AG04449 (cell line): Measurements from ENCODE around the gene CHST11.

Experiments
- CTCF ChIA-PET: fragments of 350-600 bp; formaldehyde crosslinking; extraction: SDS; loops from one replicate; lab custom pipeline; 2021; ENCODE audit warnings: antibody characterized with exemption; lab: Yijun Ruan, JAX
- POLR2A ChIA-PET: fragments of 400-600, 350-600 bp; formaldehyde crosslinking; extraction: SDS; loops from one replicate; lab custom pipeline; 2020; ENCODE audit warnings: antibody characterized with exemption, inconsistent platforms; lab: Yijun Ruan, JAX
- DNase-seq: peaks from one replicate; pipeline ENCODE4 v3.0.0-alpha.2; 2010; ENCODE audit warnings: low read depth, low spot score
- H3K4me3 ChIP-seq: 2 replicates; pipeline ENCODE4 v1.5.1; 2011; ENCODE audit warnings: low read depth, mild to moderate bottlenecking, control low read depth, low read length
- TF ChIP-seq, protein P1 (sequence below): IDR thresholded peaks from one replicate; pipeline ENCODE4 v1.5.1; 2011; ENCODE audit warnings: mild to moderate bottlenecking, moderate library complexity, low read length, control low read depth, inconsistent platforms; ENCODE audit not compliant: insufficient read depth; ENCODE audit errors: missing control alignments

The CHST11 gene

DNA sequence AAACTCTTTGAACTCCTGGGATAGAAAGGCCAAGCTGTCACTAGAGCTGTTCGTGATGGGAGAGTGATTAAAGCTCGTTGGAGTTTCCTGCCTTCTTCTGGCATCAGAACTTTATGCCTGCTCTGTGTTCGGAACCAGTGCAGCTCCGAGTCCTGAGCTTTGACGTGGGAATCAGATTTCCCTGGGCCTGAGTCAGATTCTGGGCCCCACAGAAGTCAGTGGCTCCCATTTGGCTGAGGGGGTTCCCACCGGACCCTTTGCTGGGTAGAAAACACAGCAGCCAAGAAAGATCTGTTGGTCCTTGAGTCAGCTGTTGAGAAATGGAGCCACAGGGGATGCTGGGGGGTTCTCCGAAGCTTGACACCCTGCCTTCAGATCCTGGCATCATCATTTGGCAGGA, 238.0 kb downstream of the CHST11 start:
- H3K4me3 ChIP-seq, result no peak overlapping the region
- TF ChIP-seq, protein P1, sequence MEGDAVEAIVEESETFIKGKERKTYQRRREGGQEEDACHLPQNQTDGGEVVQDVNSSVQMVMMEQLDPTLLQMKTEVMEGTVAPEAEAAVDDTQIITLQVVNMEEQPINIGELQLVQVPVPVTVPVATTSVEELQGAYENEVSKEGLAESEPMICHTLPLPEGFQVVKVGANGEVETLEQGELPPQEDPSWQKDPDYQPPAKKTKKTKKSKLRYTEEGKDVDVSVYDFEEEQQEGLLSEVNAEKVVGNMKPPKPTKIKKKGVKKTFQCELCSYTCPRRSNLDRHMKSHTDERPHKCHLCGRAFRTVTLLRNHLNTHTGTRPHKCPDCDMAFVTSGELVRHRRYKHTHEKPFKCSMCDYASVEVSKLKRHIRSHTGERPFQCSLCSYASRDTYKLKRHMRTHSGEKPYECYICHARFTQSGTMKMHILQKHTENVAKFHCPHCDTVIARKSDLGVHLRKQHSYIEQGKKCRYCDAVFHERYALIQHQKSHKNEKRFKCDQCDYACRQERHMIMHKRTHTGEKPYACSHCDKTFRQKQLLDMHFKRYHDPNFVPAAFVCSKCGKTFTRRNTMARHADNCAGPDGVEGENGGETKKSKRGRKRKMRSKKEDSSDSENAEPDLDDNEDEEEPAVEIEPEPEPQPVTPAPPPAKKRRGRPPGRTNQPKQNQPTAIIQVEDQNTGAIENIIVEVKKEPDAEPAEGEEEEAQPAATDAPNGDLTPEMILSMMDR, result no peak
- POLR2A ChIA-PET, result no interaction called here
- CTCF ChIA-PET, result interaction anchor here (1.5 to 2.0 kb wide), 3 partner anchors 10 to 313 kb away, joined by 4 to 7 read pairs (median 6); no protein-coding TSS in a partner anchor
- no peak for DNase-seq

DNA sequence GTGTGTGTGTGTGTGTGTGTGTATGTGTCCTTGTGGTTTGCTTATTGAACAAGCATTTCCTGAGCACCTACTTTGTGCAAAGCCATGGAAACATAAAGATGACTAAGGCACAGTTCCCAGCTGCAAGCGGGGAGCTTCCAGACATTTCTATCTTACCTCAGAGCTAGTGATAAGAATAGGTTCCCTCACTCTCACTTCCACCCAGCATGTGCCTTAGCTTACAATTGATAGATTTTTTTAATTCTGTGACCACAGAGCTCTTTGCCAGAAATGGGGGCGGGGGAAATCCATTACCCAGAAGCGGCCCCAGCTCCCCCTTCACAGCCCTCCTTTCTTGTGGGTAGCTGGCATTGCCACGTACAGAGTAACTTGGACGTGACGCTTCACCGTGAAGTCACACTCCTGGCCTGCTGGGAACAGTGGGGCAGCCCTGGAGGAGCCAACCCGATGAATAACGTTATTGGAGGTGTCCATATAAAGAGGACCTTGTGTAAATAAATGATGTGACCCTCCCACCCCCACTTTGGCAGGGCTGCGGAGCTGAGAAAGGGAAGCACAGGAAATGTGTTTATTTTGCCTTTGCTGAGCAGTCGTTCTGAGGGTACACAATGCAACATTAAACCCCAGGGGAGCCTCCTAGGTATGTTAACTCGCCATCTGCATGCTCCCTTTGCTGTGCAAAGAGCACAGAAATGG, 238.9 kb downstream of the CHST11 start:
- ChIA-PET POLR2A (no interaction called here), CTCF (interaction anchor here (1.7 to 2.0 kb wide), 2 partner anchors 9 to 314 kb away, joined by 6 to 7 read pairs; no protein-coding TSS in a partner anchor)
- peak; percentile 65 for DNase-seq
- H3K4me3 ChIP-seq, result no peak overlapping the region
- TF ChIP-seq, protein P1, result no peak

DNA sequence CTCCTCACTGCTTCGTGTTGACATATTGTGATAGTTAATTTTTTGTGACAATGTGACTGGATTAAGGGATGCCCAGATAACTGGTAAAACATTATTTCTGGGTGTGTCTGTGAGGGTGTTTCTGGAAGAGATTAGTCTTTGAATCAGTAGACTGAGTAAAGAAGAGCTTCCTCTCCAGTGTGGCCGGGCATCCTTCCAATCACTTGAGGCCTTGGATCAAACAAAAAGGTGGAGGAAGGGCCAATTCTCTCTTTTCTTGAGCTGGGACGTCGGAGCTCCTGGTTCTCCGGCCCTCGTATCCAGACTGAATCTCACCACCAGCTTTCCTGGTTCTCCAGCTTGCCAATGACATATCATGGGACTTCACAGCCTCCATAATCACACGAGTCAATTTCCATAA, 240.4 kb downstream of the CHST11 start:
- CTCF ChIA-PET, result interaction anchor here (1.1 kb wide), 1 partner anchor 324 kb away, joined by 3 read pairs; no protein-coding TSS in a partner anchor
- POLR2A ChIA-PET, result no interaction called here

DNA sequence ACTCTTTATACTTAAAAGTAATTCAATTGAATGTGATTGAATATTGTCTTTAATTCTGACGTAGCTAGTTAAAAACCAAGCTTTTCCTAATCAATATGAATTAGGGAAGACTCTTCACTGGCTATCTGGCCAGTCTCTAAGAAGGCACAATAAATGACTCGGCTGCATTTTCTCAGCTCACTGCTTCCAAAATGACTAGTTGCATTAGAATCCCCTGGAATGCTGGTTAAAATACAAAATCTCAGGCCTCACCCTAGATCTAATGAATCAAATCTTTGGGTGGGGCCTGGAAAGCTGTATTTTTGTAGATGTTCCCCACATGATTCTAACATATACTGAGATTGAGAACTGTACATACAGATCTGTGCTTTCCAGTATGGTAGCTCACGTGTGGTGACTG, 242.1 kb downstream of the CHST11 start:
- no peak for DNase-seq
- POLR2A ChIA-PET, result interaction anchor here (0.6 kb wide), 1 partner anchor 227 kb away, joined by 5 read pairs; no protein-coding TSS in a partner anchor

More for the DNA sequence above, 240.4 kb downstream of the CHST11 start:
- DNase-seq, result no peak
- TF ChIP-seq, protein P1, result no peak
- no peak overlapping the region for H3K4me3 ChIP-seq

DNA sequence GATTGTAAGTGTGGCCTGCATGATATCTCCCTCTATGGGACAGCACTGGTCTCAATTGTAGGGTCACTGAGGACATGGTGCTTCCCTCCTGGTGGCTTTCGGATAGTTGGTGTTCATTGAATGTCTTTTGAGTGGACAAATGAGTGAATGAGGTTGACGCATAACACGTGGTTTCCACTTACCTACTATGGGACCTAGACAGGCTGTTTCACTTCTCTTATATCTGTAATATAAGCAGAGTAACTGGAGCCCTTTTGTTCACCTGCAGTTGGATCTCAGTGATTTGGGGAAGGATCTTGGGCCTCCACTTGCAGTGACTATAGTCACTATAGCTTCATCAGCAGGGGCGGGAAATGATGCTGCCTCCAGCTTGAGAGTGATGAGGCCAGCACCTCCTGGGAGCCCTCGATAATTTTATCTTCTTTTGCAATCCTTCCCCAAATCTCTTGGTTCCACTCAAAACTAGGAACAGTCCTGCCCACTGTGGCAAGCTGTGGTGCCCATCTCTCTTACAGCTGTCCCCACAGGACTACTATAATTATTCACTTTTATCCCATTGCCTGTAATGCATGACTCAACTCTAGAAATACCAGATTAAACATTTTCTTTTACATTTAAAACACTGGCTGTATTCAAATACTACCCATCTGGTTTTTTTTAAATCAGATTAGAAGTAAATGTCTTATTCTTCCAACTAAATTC, 242.9 kb downstream of the CHST11 start:
- TF ChIP-seq, protein P1, result no peak
- no peak overlapping the region for H3K4me3 ChIP-seq
- no peak for DNase-seq
- CTCF ChIA-PET, result interaction anchor here (1.1 to 1.2 kb wide), 2 partner anchors 11 to 318 kb away, joined by 3 to 6 read pairs; no protein-coding TSS in a partner anchor
- POLR2A ChIA-PET, result interaction anchor here (0.6 kb wide), 2 partner anchors 14 to 228 kb away, joined by 3 to 5 read pairs; no protein-coding TSS in a partner anchor

More for the DNA sequence above, 242.1 kb downstream of the CHST11 start:
- no peak overlapping the region for H3K4me3 ChIP-seq
- CTCF ChIA-PET, result interaction anchor here (0.8 to 1.2 kb wide), 4 partner anchors 11 to 317 kb away, joined by 3 to 6 read pairs (median 3); no protein-coding TSS in a partner anchor
- TF ChIP-seq, protein P1, result no peak

DNA sequence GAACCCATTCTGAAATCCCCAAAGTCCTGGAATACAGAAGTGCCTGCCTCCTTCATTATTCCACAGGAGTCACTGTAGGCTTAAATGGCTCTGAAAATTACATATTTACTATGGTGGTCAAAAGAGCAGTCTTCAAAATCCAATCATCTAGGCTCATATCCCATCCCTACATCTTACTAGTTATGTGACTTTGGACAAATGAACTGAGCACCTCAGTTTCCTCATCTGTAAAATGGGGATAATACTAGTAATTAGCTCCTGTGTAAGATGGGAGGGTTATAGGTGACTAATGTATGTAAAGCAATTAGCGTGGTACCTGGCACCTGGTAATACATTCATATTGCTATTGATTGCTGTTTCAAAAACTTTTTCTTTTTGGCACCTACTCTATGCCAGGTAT, 243.6 kb downstream of the CHST11 start:
- no peak overlapping the region for H3K4me3 ChIP-seq
- DNase-seq, result no peak
- CTCF ChIA-PET, result no interaction called here
- TF ChIP-seq, protein P1, result no peak
- POLR2A ChIA-PET, result no interaction called here
